GM18951 (cell line): ENCODE data around the gene IFNK.

Experiments used
- POLR2A ChIP-seq: IDR thresholded peaks from 4 replicates; pipeline ENCODE4 v1.6.1; 2011; ENCODE audit warnings: mild to moderate bottlenecking; ENCODE audit not compliant: insufficient read length, insufficient read depth; ENCODE audit errors: extremely low read depth
- in situ Hi-C: fragments of 300-500 bp; cut with MboI; formaldehyde crosslinking; loops from one replicate; pipeline ENCODE4 v1.12.0; 2022; ENCODE audit warnings: low sequenced_read_pairs, mixed read lengths, inconsistent platforms; ENCODE audit not compliant: unreplicated experiment

The IFNK gene

DNA sequence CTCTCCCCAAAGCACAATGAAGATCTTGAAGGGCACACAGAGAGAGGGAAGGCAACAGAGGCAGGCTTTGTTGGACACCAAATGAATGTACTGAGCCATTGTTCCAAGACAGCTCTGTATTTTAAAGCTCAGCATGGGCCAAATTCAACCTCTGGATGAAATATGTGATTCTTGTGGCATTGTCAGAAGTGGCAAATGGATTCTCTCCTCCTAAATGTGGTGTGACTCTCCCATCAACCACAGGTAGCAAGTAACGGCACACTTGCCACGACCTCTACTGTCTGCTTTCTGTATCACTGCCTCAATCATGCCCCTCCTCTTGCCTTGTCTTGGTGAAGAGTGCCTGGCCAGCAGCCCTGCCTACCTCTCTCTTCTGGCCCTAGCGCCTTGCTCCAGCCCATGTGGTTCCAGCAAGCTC is 11.6 kb downstream of the IFNK start:
- in situ Hi-C loops: loop anchor here (25.0 kb wide), 1 partner anchor 498 kb away; no protein-coding TSS in a partner anchor
- no peak for TF ChIP-seq POLR2A

DNA sequence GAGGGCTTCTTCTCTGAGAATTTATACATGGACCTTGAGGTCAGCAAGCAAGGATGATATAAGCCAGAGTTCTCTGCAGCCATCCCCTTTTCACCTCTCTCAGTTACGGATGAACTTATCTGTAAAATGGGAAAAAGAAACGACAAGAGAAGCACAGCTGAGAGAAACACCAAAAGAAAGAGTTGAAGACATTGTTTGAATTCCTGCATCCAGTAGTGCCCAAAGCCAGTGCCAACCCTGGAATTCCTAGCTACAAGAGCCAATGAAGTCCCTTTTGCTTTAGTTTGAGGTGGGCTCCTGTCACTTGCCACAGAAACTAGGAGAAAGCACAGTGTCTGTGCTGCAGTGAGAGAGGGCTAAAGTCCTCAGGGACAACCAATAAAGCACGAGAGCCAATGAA is 12.1 kb downstream of the IFNK start:
- in situ Hi-C loops: loop anchor here (25.0 kb wide), 1 partner anchor 499 kb away; no protein-coding TSS in a partner anchor
- TF ChIP-seq POLR2A: no peak

DNA sequence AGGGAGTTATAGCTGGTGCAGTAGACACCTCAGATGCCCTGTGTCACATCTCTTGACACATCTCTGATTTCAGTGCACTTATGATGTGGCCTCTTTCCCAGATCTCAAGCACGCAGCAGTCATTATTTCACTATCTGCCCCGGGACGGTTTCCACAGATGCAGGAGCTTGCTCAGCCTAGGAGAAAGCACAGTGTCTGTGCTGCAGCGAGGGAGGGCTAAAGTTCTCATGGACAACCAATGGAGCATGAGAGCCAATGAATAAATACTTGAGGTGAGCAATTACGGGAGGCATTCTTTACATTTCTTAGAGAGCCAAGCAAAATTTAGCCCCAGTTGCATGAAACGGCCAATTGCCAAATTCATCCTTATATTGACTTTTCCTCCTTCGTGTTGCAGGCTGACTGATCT is 12.9 kb downstream of the IFNK start:
- TF ChIP-seq POLR2A: no peak
- in situ Hi-C loops: loop anchor here (25.0 kb wide), 1 partner anchor 500 kb away; no protein-coding TSS in a partner anchor

DNA sequence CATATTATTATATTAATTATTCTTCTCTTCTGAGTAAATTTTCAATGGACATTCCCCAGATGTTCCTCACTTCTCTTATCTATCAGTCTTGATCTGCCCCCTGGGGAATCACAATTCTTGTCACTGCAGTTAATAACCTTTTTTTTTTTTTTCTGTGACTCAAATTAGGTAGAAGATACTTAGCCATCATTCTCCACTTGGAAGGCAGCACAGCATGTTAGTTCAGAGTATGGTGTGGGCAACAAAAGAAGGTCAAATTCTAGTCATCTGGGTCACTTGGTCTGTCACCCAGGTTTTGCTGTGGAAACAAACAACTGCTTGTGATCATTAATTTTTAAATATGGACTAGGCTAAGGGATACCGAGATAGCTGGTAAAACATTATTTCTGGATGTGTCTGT is 13.7 kb downstream of the IFNK start:
- TF ChIP-seq POLR2A: no peak
- in situ Hi-C loops: loop anchor here (25.0 kb wide), 1 partner anchor 500 kb away; no protein-coding TSS in a partner anchor

DNA sequence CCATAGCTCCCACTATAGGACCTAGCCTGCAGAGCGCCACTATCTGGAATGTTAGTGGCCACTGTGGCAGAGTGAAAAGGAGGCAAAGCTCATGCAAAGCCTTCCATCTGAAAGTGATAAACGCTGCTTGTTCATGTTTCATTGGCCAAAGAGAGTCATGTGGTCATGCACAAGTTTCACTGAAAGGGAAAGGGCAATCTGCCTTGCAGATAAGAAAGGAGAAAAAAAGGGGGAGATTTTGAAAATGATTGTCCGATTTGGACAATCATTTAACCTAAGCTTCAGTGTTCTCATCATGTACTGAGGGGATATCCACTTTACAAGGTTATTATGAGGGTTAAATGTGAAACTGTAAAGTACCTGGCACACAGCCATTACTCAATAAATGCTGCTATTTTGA is 14.6 kb downstream of the IFNK start:
- no peak for TF ChIP-seq POLR2A
- in situ Hi-C loops: loop anchor here (25.0 kb wide), 1 partner anchor 501 kb away; no protein-coding TSS in a partner anchor

DNA sequence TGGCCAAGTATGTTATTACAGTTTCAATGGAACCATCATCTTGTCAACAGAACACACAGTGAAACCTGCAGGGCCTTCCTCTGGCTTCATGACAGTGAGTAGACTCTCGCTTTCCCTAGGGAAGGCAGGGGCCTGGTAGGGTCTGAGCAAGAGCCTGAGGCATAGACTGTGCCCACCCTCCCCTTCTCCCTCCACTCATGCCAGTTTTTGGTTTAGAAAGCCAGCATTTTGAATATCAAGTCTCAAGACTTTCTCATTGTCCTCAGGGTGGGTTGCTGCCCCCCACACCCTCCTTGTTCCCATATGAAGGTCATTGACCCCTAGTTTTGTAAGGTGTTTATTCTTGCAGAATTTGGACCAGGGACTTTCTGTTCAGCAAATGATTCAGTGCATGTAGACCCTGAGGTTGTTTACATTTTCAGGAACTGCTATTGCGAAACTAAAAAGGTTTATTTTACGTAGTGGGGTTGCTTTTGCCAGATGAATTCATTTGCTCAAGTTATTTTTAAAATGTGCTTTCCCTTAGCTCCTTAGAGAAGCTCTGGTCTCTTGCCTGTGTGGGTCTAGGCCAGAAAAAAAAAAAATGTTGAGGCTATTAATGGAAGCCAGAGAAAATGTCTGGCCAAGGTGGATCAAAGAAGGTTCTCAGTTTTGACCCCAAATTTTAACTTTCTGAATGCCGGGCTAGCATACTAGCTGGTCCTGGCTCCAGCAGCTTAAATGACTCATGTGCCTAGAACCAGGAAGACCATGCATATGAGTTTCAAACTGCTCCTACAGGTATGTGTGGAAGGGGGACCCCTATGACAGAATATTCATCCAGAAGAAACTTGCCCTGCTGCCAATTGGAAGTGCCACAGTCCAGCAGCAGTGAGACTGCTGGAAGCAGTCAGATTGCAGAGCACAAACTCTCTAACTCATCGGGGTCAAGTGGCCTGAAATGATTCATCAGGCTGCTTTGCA is 15.7 kb downstream of the IFNK start:
- no peak for TF ChIP-seq POLR2A
- in situ Hi-C loops: loop anchor here (5.0 to 25.0 kb wide), 2 partner anchors 202 to 502 kb away; no protein-coding TSS in a partner anchor

DNA sequence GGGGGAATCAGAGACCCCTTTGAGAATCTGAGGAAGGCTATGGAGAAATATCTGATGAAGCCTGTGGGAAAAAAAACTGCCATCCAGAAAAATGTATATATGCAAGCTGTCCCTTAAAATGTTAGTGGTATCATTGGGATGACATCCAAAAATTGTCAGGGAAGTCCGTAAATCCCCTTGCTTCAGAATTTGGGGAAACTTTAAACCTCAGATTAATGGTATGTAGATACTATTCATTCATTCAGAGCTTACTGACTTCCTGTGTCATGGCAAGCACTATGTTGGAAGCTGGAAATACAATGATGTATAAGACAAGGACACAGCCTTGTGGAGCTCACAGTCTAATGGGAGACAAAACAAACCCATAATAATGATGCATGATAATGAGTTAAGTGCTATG is 16.4 kb downstream of the IFNK start:
- no peak for TF ChIP-seq POLR2A
- in situ Hi-C loops: loop anchor here (5.0 to 25.0 kb wide), 2 partner anchors 203 to 503 kb away; no protein-coding TSS in a partner anchor

DNA sequence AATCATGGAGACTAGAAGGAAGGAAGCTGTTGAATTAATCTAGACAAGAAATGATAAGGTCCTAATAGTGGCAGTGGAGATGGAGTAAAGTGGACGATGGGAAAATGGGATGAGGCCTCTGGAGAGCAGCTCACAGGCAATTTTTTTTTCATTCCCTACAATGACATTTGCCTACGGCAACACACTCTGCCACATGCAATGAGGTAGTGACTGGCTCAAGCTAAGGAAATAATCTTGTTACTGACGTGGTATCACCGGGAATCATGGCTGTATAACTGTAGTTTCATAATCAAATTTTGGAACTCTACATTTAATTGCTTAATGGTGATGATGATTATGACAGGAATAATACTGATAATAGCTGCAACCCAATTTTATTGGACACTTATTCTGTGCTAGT is 17.6 kb downstream of the IFNK start:
- in situ Hi-C loops: loop anchor here (5.0 to 25.0 kb wide), 2 partner anchors 204 to 504 kb away; no protein-coding TSS in a partner anchor

DNA sequence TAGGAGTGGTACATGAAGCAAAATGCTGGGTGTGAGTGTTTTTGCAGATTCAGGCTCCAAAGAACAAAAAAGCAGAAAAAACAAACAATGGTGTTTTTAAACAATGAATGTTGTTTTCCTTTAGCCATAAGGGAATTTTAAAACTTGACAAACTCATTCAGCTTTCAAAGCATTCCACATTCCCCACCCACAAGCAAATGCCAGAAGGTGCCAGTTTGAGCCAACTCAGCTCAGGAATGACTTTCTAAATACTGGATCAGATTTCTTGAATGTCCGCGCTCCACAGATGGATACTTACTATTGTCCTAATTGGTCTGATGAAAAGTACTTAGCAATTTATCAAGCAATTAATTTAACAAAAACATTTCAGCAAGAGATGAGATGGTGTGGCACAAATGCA is 18.4 kb downstream of the IFNK start:
- no peak for TF ChIP-seq POLR2A
- in situ Hi-C loops: loop anchor here (5.0 to 25.0 kb wide), 2 partner anchors 205 to 505 kb away; no protein-coding TSS in a partner anchor

More for the DNA sequence above, 17.6 kb downstream of the IFNK start:
- no peak for TF ChIP-seq POLR2A

DNA sequence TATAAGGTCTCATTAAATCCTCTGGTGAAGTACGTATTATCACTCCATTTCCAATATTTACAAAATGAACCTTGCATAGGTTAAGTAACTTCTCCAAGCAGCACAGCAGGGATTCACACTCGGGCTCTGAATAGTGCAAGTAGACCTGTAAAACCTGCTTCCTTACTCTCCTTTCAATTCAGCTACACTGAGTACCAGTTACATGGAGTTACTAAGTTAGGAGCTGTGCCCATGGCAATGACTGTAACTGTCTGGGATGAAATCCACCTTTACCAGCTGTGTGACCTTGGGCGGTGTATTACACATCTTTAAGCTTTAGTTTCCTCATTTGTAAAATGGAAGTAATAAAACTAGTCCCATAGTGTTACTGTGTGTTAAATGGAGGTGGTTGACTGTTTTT is 21.4 kb downstream of the IFNK start:
- in situ Hi-C loops: loop anchor here (25.0 kb wide), 1 partner anchor 508 kb away; no protein-coding TSS in a partner anchor

DNA sequence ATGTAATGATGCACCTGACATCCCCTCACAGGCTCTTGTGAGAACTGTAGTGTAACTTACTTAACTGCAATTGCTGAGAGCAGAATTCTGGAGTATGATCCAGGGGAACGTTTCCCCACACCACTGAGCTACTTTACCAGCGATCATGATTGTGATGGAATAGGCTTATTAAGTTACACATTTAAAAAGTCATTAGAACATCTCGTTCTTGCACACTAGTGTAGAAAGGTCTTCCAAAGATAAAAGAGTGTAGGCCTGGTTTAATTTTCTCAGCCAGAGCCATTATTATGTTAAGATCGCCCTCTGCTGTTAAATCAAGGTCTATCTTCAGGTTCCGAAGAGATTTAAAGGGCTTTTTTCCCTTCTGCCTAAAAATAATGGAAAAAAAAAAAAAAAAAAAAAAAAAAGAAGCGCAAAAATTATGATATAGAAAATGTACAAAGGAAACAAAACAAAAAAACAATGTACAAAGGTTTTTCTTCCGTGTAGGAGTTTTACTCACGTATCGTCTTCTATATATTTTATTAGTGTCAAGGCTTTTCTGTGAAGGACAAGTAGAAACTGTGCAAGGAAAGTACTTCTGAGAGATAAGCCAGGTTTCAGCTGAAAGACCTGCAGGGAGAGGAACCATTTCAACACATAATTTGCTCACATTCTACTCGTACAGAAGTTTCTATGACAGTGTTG is 24.1 kb downstream of the IFNK start:
- in situ Hi-C loops: loop anchor here (25.0 kb wide), 1 partner anchor 511 kb away; no protein-coding TSS in a partner anchor
- no peak for TF ChIP-seq POLR2A

More for the DNA sequence above, 21.4 kb downstream of the IFNK start:
- TF ChIP-seq POLR2A: no peak

DNA sequence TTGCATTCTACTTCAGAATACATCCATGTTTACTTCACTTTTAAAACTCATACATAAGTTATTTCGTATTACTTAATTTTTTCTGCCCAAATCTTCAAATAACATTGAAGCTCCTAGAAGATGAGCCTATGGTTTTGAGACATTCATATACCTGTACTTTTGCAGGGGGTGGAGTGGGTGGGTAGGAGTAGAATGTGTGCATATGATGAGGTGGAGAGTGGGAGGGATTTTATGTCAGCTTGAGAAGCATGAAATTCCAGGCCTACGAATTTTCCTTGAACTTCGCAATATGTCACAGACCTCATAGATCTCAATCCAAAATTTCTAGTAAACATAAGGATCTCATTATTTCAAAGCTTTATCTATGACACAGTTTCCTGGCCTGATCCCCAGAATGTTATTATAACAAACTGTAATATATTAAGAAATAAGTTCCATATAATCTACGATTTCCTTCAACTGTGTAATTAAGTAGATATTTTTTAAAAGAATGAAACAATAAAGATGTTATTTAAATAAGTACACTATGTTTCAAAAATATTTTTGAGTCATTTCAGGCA is 25.2 kb downstream of the IFNK start:
- no peak for TF ChIP-seq POLR2A
- in situ Hi-C loops: loop anchor here (25.0 kb wide), 1 partner anchor 512 kb away; no protein-coding TSS in a partner anchor

DNA sequence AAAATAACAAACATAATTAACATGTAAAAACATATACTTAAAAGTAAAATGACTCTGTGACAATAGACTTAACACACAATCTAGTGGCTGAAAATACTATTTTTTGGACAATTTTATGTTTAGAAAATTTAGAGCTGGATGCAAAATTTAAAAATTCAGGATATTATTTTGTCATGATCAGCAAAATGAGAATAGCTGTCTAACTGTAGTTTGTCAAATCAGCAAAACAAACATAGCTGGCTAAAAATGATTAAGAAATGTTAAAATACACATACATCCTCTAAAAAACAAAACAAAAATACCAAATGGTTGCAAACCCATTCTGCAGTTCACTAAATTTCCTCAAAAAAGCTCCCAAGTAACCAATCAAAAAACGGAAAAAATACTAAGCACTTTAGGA is 30.6 kb downstream of the IFNK start:
- no peak for TF ChIP-seq POLR2A
- in situ Hi-C loops: no loop called here

DNA sequence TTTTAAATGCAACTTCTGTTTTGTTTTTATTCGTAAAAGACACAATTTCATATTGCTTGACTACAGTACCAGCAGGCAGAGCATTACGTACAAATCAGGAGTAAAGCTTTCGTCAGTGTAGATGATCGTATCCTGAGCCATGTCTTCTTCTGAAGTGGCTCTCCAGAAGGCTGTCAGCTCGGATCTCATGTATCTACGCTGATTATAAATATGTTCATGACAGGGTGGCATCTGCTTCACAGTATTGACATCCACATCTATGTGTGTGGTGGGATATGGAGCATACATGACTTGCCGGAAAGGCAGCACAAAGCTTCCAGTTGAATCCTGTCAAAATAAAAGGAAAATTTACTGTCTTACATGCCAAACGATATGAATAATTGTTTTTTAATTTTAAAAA is 32.4 kb downstream of the IFNK start:
- in situ Hi-C loops: no loop called here
- no peak for TF ChIP-seq POLR2A
